BJ (cell line): ENCODE data around the gene RSPH4A. TPM values are rescaled to one million over a fixed set of nuclear protein-coding genes. Genes with fewer than 3 reads are reported as not detected.

Experiments
- CTCF ChIA-PET: fragments of 350-600 bp; formaldehyde crosslinking; extraction: SDS; loops from one replicate; lab custom pipeline; 2021; ENCODE audit warnings: antibody characterized with exemption, inconsistent platforms; lab: Yijun Ruan, JAX
- POLR2A ChIA-PET: fragments of 300-600 bp; sonication (Branson Sonifier 250); formaldehyde crosslinking; extraction: SDS; loops from one replicate; lab custom pipeline; 2021; ENCODE audit warnings: antibody characterized with exemption; lab: Charles Lee
- DNase-seq: peaks from one replicate; pipeline ENCODE4 v3.0.0-alpha.2; 2011; ENCODE audit warnings: low read depth
- H3K27me3 ChIP-seq: 2 replicates; pipeline ENCODE4 v1.6.0; 2011; ENCODE audit warnings: low read length; ENCODE audit not compliant: control insufficient read depth, insufficient read depth
- H3K36me3 ChIP-seq: 2 replicates; pipeline ENCODE4 v1.5.1; 2011; ENCODE audit warnings: low read length; ENCODE audit not compliant: control insufficient read depth, insufficient read depth
- H3K4me3 ChIP-seq: 2 replicates; pipeline ENCODE4 v1.5.1; 2011; ENCODE audit warnings: low read depth, mild to moderate bottlenecking, control low read depth, low read length
- CTCF ChIP-seq: IDR thresholded peaks from 2 replicates; pipeline ENCODE4 v1.5.1; 2011; ENCODE audit warnings: low read depth, mild to moderate bottlenecking, control low read depth, inconsistent platforms, low read length, moderate library complexity; ENCODE audit not compliant: insufficient read depth
- polyA plus RNA-seq: library from polyadenylated mRNA; depleted of rRNA; stranded (reverse); fragments of >200 nt; gene quantifications from 2 replicates; pipeline ENCODE4 v1.2.3, GENCODE V29; 2011

The RSPH4A gene
- polyA plus RNA-seq, 1 experiment: 0.09 TPM

DNA sequence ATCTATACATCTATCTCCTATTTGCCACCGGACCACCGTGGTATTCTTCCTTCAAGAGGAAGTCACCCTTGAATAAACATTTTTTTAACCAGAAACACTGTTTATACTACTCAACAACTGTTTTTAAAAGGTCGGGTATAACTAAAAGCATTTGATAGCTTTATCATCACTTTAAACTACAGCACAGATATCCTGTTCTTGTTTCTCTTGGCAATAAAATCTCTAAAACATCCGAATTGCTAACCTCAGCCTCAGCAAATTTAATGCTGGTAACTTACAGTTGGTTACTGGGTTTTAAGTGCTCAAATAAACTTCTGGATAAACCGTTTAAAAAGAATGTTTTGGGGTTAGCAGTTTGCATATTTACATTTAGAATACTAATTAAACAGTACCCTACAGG, 31.9 kb downstream of the RSPH4A start:
- CTCF ChIA-PET: interaction anchor here (0.5 to 0.9 kb wide), 2 partner anchors 430 to 432 kb away, joined by 3 read pairs; no protein-coding TSS in a partner anchor
- no peak for TF ChIP-seq CTCF
- no peaks in the 10 kb centered on the region for H3K27me3 ChIP-seq
- no peaks in the 10 kb centered on the region for H3K36me3 ChIP-seq
- POLR2A ChIA-PET: no interaction called here
- H3K4me3 ChIP-seq: no peak overlapping the region
- no peak for DNase-seq

GRCh38 chr6:116649129-116649528, 32.9 kb downstream of the RSPH4A start:
- no peak overlapping the region for H3K4me3 ChIP-seq
- ChIA-PET POLR2A (no interaction called here), CTCF (interaction anchor here (0.7 kb wide), 1 partner anchor 61 kb away, joined by 5 read pairs; no protein-coding TSS in a partner anchor)
- H3K36me3 ChIP-seq: no peaks in the 10 kb centered on the region
- DNase-seq: no peak
- no peaks in the 10 kb centered on the region for H3K27me3 ChIP-seq
- no peak for TF ChIP-seq CTCF

GRCh38 chr6:116651916-116652315, 35.6 kb downstream of the RSPH4A start:
- POLR2A ChIA-PET: no interaction called here
- no peaks in the 10 kb centered on the region for H3K27me3 ChIP-seq
- DNase-seq: no peak
- H3K36me3 ChIP-seq: no peaks in the 10 kb centered on the region
- CTCF ChIA-PET: interaction anchor here (1.3 kb wide), 1 partner anchor 91 kb away, joined by 3 read pairs; no protein-coding TSS in a partner anchor
- H3K4me3 ChIP-seq: no peak overlapping the region
- TF ChIP-seq CTCF: no peak

- POLR2A ChIA-PET: no interaction called here
- DNase-seq: no peak
- H3K36me3 ChIP-seq: no peaks in the 10 kb centered on the region
- no peaks in the 10 kb centered on the region for H3K27me3 ChIP-seq
- H3K4me3 ChIP-seq: no peak overlapping the region
- CTCF ChIA-PET: no interaction called here
- no peak for TF ChIP-seq CTCF
These were observed 45.3 kb downstream of the RSPH4A start for GRCh38 chr6:116661594-116661993.

DNA sequence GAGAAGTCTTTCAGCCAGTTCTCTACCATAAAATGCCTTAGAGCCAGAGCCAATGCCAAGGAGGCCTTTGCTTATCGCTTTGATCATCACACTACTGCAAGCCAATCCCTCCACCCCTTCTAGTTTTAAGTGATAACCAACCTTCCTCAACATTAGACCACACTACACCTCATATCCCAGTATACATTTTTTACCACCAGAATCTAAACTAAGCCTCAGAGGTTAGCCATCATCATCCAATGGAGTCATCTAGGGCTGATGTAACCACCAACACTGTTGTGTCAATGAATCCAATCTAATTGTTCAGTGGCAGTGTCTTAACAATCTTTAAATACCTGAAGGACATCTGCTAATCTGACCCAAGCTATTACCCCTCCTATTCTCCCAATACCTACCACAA, 45.9 kb downstream of the RSPH4A start:
- no peaks in the 10 kb centered on the region for H3K36me3 ChIP-seq
- POLR2A ChIA-PET: no interaction called here
- DNase-seq: no peak
- no peaks in the 10 kb centered on the region for H3K27me3 ChIP-seq
- CTCF ChIA-PET: no interaction called here
- no peak overlapping the region for H3K4me3 ChIP-seq
- TF ChIP-seq CTCF: no peak
